ENCODE results near the gene CELSR1.
A peak's percentile ranks its signal among the peaks of the same experiment; 100 is the strongest.

The CELSR1 gene

DNA sequence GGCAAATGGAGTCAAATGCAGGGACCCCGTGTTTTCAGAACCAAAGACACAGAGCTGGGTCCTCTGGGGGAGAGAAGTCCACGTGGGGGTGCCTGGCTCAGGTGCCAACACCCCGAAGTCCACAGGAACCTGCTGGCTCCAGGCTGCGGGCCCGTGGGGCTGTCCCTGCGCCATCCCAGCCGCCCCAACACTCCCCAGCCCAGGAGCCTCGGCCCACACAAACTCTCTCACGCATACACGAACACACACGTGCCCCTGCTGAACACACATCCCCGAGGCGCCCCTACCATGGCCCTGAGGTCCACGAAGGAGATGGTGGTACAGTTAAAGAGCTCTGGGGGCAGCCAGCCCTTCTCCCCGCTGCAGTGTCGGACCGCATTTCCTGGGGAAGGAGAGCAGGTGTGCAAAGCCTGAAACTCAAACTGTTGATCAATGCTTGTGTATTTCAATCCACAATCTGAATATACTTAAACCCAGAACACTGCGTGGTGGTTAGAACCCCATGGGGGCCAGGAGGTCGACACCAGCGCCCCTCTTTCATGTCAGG lies 147.2 kb downstream of the CELSR1 start:
- H3K4me1 ChIP-seq (ENCODE audit: low read length), result no peaks in the 10 kb centered on the region
- H3K27ac ChIP-seq (ENCODE audit: low read length), result no peak overlapping the region
- no peak for DNase-seq
- TF ChIP-seq, protein P1, sequence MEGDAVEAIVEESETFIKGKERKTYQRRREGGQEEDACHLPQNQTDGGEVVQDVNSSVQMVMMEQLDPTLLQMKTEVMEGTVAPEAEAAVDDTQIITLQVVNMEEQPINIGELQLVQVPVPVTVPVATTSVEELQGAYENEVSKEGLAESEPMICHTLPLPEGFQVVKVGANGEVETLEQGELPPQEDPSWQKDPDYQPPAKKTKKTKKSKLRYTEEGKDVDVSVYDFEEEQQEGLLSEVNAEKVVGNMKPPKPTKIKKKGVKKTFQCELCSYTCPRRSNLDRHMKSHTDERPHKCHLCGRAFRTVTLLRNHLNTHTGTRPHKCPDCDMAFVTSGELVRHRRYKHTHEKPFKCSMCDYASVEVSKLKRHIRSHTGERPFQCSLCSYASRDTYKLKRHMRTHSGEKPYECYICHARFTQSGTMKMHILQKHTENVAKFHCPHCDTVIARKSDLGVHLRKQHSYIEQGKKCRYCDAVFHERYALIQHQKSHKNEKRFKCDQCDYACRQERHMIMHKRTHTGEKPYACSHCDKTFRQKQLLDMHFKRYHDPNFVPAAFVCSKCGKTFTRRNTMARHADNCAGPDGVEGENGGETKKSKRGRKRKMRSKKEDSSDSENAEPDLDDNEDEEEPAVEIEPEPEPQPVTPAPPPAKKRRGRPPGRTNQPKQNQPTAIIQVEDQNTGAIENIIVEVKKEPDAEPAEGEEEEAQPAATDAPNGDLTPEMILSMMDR (IDR thresholded peaks at IDR 0.05; ENCODE audit: low read length), result no peak
- TF ChIP-seq EZH2phosphoT487 (IDR thresholded peaks at IDR 0.05; ENCODE audit: low read length) (no peak), EZH2 (optimal IDR thresholded peaks at IDR 0.05; ENCODE audit: low read depth, low read length) (no peak)
- H3K36me3 ChIP-seq (replicated peaks; ENCODE audit: insufficient read depth, low read length), result no peaks in the 10 kb centered on the region
- no peaks in the 10 kb centered on the region for H3K79me2 ChIP-seq (ENCODE audit: low read length)
- H3K27me3 ChIP-seq (replicated peaks; ENCODE audit: insufficient read depth, low read length), result peaks cover 51% of the 10 kb centered on the region
- H2AFZ ChIP-seq (ENCODE audit: low read length), result 0 out of 2 replicates have a peak overlapping the region, but pooled peaks have one; percentile 7
- no peaks in the 10 kb centered on the region for H3F3A ChIP-seq (ENCODE audit: insufficient read depth, low read length)
- H3K4me3 ChIP-seq (ENCODE audit: low read length), result no peak overlapping the region
- H3K9me2 ChIP-seq (replicated peaks; ENCODE audit: insufficient read depth, low read length), result no peaks in the 10 kb centered on the region
- no peaks in the 10 kb centered on the region for H3K9me3 ChIP-seq (replicated peaks; ENCODE audit: insufficient read depth, low read length)
- no peaks in the 10 kb centered on the region for H4K20me1 ChIP-seq (ENCODE audit: insufficient read depth, low read length)
- no peak overlapping the region for H3K9ac ChIP-seq (ENCODE audit: low read length)
- 0 out of 2 replicates have a peak overlapping the region, but pooled peaks have one; percentile 11 for H3K4me2 ChIP-seq (ENCODE audit: low read depth, low read length)

DNA sequence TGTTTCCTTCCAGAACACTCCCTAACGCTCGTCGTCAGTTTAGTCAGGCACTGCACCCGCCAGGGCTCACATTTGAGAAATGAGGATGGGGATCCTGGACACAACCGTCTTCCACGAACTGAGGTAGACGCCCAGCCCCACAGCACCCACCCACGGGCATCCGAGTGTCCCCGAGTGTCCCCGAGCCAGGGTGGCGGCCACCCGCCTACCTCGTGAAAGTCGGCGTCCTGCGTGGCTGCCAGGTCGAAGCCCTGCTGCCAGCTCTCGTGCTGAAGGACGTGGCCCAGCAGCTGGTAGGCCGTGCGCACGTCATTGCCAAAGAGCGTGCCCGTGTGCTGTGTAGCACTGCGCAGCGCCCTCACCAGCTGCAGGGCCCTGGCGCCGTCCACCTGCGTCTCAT lies 148.3 kb downstream of the CELSR1 start:
- H3F3A ChIP-seq (ENCODE audit: insufficient read depth, low read length), result no peaks in the 10 kb centered on the region
- no peak overlapping the region for H3K4me3 ChIP-seq (ENCODE audit: low read length)
- H3K4me2 ChIP-seq (ENCODE audit: low read depth, low read length), result no peak overlapping the region
- H3K79me2 ChIP-seq (ENCODE audit: low read length), result no peaks in the 10 kb centered on the region
- H3K27me3 ChIP-seq (replicated peaks; ENCODE audit: insufficient read depth, low read length), result peaks cover 56% of the 10 kb centered on the region
- no peaks in the 10 kb centered on the region for H3K9me3 ChIP-seq (replicated peaks; ENCODE audit: insufficient read depth, low read length)
- DNase-seq, result no peak
- H3K4me1 ChIP-seq (ENCODE audit: low read length), result no peaks in the 10 kb centered on the region
- H3K36me3 ChIP-seq (replicated peaks; ENCODE audit: insufficient read depth, low read length), result no peaks in the 10 kb centered on the region
- no peak overlapping the region for H3K27ac ChIP-seq (ENCODE audit: low read length)
- H2AFZ ChIP-seq (ENCODE audit: low read length), result no peak overlapping the region
- no peaks in the 10 kb centered on the region for H3K9me2 ChIP-seq (replicated peaks; ENCODE audit: insufficient read depth, low read length)
- TF ChIP-seq EZH2 (optimal IDR thresholded peaks at IDR 0.05; ENCODE audit: low read depth, low read length) (no peak), EZH2phosphoT487 (IDR thresholded peaks at IDR 0.05; ENCODE audit: low read length) (no peak)
- no peaks in the 10 kb centered on the region for H4K20me1 ChIP-seq (ENCODE audit: insufficient read depth, low read length)
- H3K9ac ChIP-seq (ENCODE audit: low read length), result no peak overlapping the region

DNA sequence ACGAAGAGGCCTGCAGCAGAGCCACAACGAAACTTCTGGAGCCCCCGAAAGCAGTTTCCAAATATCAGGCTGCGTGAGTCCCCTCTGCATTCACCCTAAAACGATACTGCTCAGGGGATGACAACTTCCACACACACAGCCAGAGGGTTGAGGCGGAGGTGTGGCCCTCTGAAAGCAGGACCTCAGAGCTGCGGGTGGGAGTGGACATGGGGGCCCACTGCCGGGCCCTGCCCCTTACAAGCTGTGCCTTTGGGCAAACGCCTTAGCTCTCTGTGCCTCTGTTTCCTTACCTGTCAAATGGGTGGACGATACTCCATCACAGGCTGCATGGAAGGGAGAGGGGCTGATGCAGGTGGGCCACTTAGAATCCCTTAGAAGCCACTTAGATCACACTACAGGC lies 148.8 kb downstream of the CELSR1 start:
- no peaks in the 10 kb centered on the region for H3K9me3 ChIP-seq (replicated peaks; ENCODE audit: insufficient read depth, low read length)
- H3K36me3 ChIP-seq (replicated peaks; ENCODE audit: insufficient read depth, low read length), result no peaks in the 10 kb centered on the region
- H3K9me2 ChIP-seq (replicated peaks; ENCODE audit: insufficient read depth, low read length), result no peaks in the 10 kb centered on the region
- no peak overlapping the region for H2AFZ ChIP-seq (ENCODE audit: low read length)
- H3K27ac ChIP-seq (ENCODE audit: low read length), result no peak overlapping the region
- no peaks in the 10 kb centered on the region for H3K79me2 ChIP-seq (ENCODE audit: low read length)
- H3K4me3 ChIP-seq (ENCODE audit: low read length), result no peak overlapping the region
- DNase-seq, result no peak
- H3K27me3 ChIP-seq (replicated peaks; ENCODE audit: insufficient read depth, low read length), result peaks cover 58% of the 10 kb centered on the region
- no peak overlapping the region for H3K9ac ChIP-seq (ENCODE audit: low read length)
- TF ChIP-seq EZH2phosphoT487 (IDR thresholded peaks at IDR 0.05; ENCODE audit: low read length) (no peak), EZH2 (optimal IDR thresholded peaks at IDR 0.05; ENCODE audit: low read depth, low read length) (no peak)
- TF ChIP-seq, protein P1 (IDR thresholded peaks at IDR 0.05; ENCODE audit: low read length), result no peak
- H3F3A ChIP-seq (ENCODE audit: insufficient read depth, low read length), result no peaks in the 10 kb centered on the region
- H3K4me2 ChIP-seq (ENCODE audit: low read depth, low read length), result no peak overlapping the region
- H3K4me1 ChIP-seq (ENCODE audit: low read length), result no peaks in the 10 kb centered on the region
- H4K20me1 ChIP-seq (ENCODE audit: insufficient read depth, low read length), result no peaks in the 10 kb centered on the region

DNA sequence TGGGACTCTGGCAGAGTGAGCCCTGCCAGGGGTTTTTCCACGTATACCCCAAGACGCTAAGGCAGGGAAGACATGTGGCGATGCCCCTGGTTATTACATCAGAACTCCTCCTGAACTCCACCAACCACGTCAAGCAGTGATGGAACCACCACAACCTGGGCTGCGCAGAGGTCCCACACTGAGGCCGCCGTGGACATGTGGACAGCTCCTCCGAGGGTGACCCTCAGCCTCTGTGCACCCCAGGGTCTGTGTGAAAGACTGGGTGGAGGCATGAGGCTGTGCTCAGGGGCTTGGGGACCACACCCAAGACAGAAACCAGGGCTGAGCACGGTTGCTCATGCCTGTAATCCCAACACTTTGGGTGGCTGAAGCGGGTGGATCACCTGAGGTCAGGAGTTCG lies 149.7 kb downstream of the CELSR1 start:
- no peaks in the 10 kb centered on the region for H4K20me1 ChIP-seq (ENCODE audit: insufficient read depth, low read length)
- no peaks in the 10 kb centered on the region for H3K9me3 ChIP-seq (replicated peaks; ENCODE audit: insufficient read depth, low read length)
- H3K9me2 ChIP-seq (replicated peaks; ENCODE audit: insufficient read depth, low read length), result no peaks in the 10 kb centered on the region
- no peaks in the 10 kb centered on the region for H3F3A ChIP-seq (ENCODE audit: insufficient read depth, low read length)
- no peaks in the 10 kb centered on the region for H3K36me3 ChIP-seq (replicated peaks; ENCODE audit: insufficient read depth, low read length)
- no peaks in the 10 kb centered on the region for H3K79me2 ChIP-seq (ENCODE audit: low read length)
- no peak for DNase-seq
- H3K27me3 ChIP-seq (replicated peaks; ENCODE audit: insufficient read depth, low read length), result peaks cover 65% of the 10 kb centered on the region
- H3K27ac ChIP-seq (ENCODE audit: low read length), result no peak overlapping the region
- no peak overlapping the region for H3K9ac ChIP-seq (ENCODE audit: low read length)
- H3K4me1 ChIP-seq (ENCODE audit: low read length), result no peaks in the 10 kb centered on the region
- H3K4me2 ChIP-seq (ENCODE audit: low read depth, low read length), result no peak overlapping the region
- TF ChIP-seq EZH2 (optimal IDR thresholded peaks at IDR 0.05; ENCODE audit: low read depth, low read length) (no peak), EZH2phosphoT487 (IDR thresholded peaks at IDR 0.05; ENCODE audit: low read length) (no peak)
- TF ChIP-seq, protein P1 (IDR thresholded peaks at IDR 0.05; ENCODE audit: low read length), result no peak
- H3K4me3 ChIP-seq (ENCODE audit: low read length), result no peak overlapping the region
- H2AFZ ChIP-seq (ENCODE audit: low read length), result no peak overlapping the region
